ENCODE data around the gene EEF1A2. TPM values are rescaled to one million over a fixed set of nuclear protein-coding genes. Genes with fewer than 3 reads are reported as not detected.

The EEF1A2 gene
- total RNA-seq, 1 experiment from 2014 or later, result 30.7 TPM

DNA sequence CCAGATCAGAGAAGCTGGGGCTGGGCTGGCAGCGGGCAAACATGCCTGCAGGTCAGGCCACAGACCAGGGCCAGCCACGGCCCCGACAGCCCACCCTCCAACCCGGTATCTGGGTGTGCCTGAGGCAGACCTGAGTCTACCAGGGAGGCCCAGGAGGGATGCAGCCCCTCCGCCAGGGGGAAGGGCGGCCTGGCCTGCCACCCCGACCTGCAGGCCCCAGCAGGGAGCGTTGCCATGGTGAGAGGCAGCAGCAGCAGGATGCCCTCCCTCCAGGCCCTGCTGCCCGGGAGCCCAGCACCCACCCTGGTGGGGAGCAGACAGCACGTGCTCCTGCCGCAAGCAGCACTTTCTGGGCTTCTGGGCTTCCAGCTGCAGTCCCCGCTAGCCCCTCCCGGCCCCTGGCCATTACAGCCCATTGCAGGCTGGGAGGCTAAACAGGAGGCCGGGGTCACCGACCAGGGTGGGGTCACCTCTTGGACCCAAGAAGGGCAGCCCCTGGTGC, 3.8 kb upstream of the EEF1A2 start:
- H3K36me3 ChIP-seq (replicated peaks; ENCODE audit: control insufficient read depth, insufficient read depth, low read length), result no peaks in the 10 kb centered on the region
- peaks cover 22% of the 10 kb centered on the region for H3K27me3 ChIP-seq (ENCODE audit: control insufficient read depth, insufficient read depth, low read length)
- peak; percentile 75 for DNase-seq
- H3K4me3 ChIP-seq (ENCODE audit: insufficient read depth, low read depth, low read length), result no peak overlapping the region

DNA sequence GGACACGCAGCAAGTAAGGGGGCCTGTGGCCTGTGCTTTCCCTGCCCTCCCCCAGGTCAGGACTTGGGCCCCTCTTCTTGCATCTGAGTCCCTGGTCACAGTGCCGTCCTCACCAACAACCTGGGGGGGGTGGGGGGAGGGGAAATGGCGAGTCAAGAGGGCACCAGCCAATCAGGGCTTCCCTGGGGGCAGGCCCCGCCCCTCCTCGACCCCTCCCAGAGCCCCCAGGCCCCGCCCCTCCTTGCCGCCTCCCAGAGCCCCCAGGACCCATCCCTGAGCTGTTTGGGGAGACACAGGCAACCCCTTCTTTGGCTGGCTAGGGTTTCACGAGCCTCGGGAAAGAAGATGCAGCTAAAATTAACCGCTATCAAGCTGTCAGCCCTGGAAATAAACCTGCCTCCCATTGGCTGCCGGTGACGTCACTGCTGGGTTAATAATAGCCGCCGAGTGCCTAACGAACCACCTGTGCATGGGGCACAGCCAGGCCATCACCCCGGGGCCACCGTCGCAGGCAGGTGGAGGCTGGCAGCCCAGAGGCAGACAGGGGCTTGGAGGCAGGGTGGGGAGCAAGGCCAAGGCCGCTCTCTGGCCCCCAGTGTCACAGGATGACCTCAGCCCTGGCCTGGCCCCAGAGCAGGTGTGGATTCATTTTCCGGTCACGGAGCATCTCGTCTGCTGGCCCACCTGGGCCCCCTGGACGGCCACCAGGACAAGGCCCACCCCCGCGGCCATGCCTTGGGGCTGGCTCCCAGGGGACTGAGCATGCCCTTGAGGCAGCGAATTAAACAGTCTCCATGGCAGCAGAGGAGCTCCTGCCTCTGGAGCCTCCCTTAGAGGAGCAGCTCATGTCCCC, 3.2 kb upstream of the EEF1A2 start:
- Histone ChIP-seq H3K4me3 (ENCODE audit: insufficient read depth, low read depth, low read length) (peak overlapping the region; percentile 36), H3K27me3 (ENCODE audit: control insufficient read depth, insufficient read depth, low read length) (peaks cover 29% of the 10 kb centered on the region), H3K36me3 (replicated peaks; ENCODE audit: control insufficient read depth, insufficient read depth, low read length) (no peaks in the 10 kb centered on the region)
- DNase-seq, result peak; percentile 98

DNA sequence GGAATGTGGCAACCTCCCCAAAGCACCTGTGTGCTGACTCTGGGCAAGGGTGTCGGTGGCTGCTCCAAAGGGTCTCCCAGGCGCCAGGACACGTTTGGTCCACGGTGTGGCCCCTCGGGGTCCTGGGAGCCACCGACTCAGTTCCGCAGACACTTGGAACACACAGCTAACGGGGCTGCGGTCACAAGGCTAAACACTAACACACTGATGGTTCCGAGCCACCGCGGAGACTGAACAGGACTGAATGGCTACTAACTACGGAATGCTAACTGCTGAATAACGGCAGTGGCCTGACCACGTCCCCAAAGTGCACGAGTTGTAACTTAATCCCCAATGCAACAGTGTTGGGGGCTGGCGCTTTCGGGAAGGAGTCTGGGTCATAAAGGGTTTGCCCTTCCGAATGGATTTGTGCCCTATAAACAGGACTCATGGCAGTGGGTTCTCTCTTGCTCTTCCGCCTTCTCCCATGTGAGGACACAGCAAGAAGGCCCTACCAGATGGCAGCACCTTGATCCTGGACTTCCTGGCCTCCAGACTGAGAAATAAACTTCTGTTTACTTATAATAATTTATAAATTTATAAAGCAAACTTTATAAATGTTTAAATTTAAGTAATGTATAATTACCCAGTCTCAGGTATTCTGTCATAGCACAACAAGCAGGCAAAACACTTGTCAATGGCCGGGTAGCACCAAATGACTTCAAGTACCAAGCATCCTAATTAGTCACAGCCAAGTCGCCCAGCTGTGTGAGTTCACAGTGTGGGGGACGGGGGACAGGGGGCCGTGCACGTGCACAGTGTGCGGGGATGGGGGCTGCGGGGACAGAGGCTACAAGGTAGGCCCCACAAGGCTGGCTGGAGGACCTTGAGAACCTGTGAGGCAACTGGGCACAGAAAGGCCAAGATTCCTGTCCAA, 2.3 kb upstream of the EEF1A2 start:
- H3K27me3 ChIP-seq (ENCODE audit: control insufficient read depth, insufficient read depth, low read length), result peaks cover 34% of the 10 kb centered on the region
- H3K36me3 ChIP-seq (replicated peaks; ENCODE audit: control insufficient read depth, insufficient read depth, low read length), result no peaks in the 10 kb centered on the region
- no peak overlapping the region for H3K4me3 ChIP-seq (ENCODE audit: insufficient read depth, low read depth, low read length)
- no peak for DNase-seq

- H3K36me3 ChIP-seq (replicated peaks; ENCODE audit: control insufficient read depth, insufficient read depth, low read length), result no peaks in the 10 kb centered on the region
- H3K27me3 ChIP-seq (ENCODE audit: control insufficient read depth, insufficient read depth, low read length), result peaks cover 34% of the 10 kb centered on the region
- DNase-seq, result peak; percentile 63
- no peak overlapping the region for H3K4me3 ChIP-seq (ENCODE audit: insufficient read depth, low read depth, low read length)
These were observed 1.4 kb upstream of the EEF1A2 start for GRCh38 chr20:63500151-63500901.

DNA sequence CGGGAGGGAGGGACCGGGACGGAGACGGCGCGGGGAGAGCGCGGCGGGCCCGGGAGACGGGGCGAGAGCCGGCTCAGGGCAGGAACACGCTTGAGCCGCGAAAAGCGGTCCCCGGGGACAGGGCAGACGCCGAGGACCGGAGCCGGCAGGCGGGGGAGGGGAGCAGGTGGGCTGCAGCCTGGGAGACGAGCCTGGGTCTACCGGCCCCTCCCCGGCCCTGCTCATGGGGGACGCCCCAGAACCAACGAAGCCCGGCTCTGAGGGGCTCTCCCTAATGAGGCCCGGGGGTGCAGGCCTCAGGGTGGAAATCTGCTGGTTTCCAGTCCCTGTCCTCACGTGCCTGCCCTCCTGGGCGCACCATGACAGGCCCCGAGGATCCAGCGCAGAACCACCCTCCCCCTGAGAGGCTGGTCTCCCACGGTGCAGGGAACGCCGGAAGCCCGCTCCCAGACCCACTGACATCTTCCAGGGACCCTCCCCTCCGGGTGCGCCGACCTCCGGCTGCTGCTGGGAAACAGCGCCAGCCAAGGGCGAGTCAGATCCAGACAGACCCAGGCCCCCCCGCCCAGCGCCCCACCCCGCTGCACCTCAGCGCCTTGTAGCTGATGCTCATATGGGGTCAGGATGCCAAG, 571 bp upstream of the EEF1A2 start:
- Histone ChIP-seq H3K27me3 (ENCODE audit: control insufficient read depth, insufficient read depth, low read length) (peaks cover 34% of the 10 kb centered on the region), H3K36me3 (replicated peaks; ENCODE audit: control insufficient read depth, insufficient read depth, low read length) (no peaks in the 10 kb centered on the region)

DNA sequence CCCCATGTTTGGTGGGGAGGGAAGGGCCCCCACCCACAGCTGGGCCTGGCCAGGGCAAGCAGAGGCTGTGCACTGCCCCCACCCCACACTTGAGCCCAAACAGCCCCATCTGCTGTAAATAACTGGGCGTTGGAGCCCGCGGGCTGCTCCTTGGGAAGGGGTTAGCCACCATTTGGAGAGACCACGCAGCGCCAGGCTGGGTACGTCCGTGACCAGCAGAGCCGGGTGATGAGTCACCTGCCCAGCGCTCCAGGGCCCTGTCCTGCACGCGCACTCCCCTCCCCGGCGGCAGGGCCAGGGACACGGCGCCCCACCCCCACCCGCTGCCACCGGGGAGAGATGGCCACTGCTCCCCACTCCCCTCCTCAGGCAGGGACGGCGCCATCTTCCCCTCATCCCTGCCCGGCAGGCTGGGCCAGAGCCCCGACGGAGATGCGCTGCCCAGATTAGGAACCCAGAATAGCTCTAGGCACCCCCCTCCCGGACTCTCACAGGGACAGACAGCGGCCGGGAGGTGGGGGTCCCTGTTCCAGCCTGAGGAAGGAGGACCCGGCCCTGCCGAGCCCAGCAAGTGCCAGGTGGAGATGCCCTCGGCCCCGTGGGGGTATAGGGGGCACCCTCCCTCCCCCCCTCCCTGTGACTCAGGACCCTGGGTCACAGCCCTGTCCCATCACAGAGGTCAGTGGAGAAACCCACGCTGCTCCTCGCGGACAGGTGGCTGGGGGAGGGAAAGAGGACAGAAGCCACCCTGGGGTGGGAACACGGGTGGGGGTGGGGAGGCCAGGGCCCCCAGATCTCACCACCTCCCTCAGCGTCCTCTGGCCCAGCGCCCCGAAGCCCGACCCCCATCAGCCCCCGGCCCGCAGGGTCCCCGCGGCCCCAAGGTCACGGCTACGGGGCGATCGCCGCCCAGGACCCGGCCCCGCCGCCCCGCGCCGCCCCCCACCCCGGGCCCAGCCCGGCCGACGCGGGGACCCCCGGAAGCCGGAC, 642 bp downstream of the EEF1A2 start:
- peak; percentile 89 for DNase-seq
- Histone ChIP-seq H3K36me3 (replicated peaks; ENCODE audit: control insufficient read depth, insufficient read depth, low read length) (no peaks in the 10 kb centered on the region; the same call in 1 of the 2 replicates), H3K27me3 (ENCODE audit: control insufficient read depth, insufficient read depth, low read length) (peaks cover 34% of the 10 kb centered on the region), H3K4me3 (ENCODE audit: insufficient read depth, low read depth, low read length) (peak overlapping the region; percentile 29)

More for the DNA sequence above, 571 bp upstream of the EEF1A2 start:
- DNase-seq, result peak; percentile 92
- H3K4me3 ChIP-seq (ENCODE audit: insufficient read depth, low read depth, low read length), result peak overlapping the region; percentile 53

GRCh38 chr20:63497138-63497945, 1.5 kb downstream of the EEF1A2 start:
- H3K4me3 ChIP-seq (ENCODE audit: insufficient read depth, low read depth, low read length), result peak overlapping the region; percentile 29
- peaks cover 34% of the 10 kb centered on the region for H3K27me3 ChIP-seq (ENCODE audit: control insufficient read depth, insufficient read depth, low read length)
- H3K36me3 ChIP-seq (replicated peaks; ENCODE audit: control insufficient read depth, insufficient read depth, low read length), result no peaks in the 10 kb centered on the region; the same call in 1 of the 2 replicates
- peak; percentile 64 for DNase-seq

DNA sequence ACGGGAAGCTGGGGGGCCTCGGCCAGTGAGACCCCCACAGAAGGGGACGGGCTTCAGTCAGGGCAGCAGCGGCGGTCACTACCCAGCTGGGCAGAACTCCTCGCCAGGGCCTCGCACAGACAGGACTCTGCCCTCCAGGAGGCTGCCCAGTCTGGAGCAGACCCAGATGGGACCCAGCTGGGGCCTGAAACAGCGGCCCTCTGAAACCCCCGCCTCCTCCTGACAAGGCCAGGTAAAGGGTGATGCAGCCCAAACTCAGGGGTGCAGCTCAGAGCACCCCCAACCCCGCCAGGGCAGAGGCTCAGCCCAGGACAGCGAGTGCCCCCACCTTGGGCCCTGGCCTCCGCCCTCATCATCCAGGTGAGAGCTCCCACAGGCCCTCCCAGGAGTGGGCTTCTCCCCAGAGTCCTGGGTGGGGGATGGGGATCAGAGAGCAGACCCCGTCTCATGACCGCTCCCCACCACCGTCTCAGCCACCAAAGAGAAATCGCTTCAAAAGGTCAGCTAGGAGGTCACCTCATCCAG, 2.2 kb downstream of the EEF1A2 start:
- peak; percentile 71 for DNase-seq

GRCh38 chr20:63495741-63496595, 2.9 kb downstream of the EEF1A2 start:
- H3K4me3 ChIP-seq (ENCODE audit: insufficient read depth, low read depth, low read length), result no peak overlapping the region

More for the DNA sequence above, 2.2 kb downstream of the EEF1A2 start:
- H3K36me3 ChIP-seq (replicated peaks; ENCODE audit: control insufficient read depth, insufficient read depth, low read length), result no peaks in the 10 kb centered on the region; the same call in 1 of the 2 replicates
- H3K27me3 ChIP-seq (ENCODE audit: control insufficient read depth, insufficient read depth, low read length), result peaks cover 34% of the 10 kb centered on the region
- no peak overlapping the region for H3K4me3 ChIP-seq (ENCODE audit: insufficient read depth, low read depth, low read length)

GRCh38 chr20:63495167-63495720, 3.6 kb downstream of the EEF1A2 start:
- no peaks in the 10 kb centered on the region; the same call in 1 of the 2 replicates for H3K36me3 ChIP-seq (replicated peaks; ENCODE audit: control insufficient read depth, insufficient read depth, low read length)
- H3K4me3 ChIP-seq (ENCODE audit: insufficient read depth, low read depth, low read length), result no peak overlapping the region
- peaks cover 31% of the 10 kb centered on the region for H3K27me3 ChIP-seq (ENCODE audit: control insufficient read depth, insufficient read depth, low read length)
- no peak for DNase-seq

More at GRCh38 chr20:63495741-63496595, 2.9 kb downstream of the EEF1A2 start:
- peak; percentile 97 for DNase-seq
- H3K36me3 ChIP-seq (replicated peaks; ENCODE audit: control insufficient read depth, insufficient read depth, low read length), result no peaks in the 10 kb centered on the region; the same call in 1 of the 2 replicates
- H3K27me3 ChIP-seq (ENCODE audit: control insufficient read depth, insufficient read depth, low read length), result peaks cover 32% of the 10 kb centered on the region

Measured in H7 (cell line).